ENCODE measurements around the gene PHIP.

DNA sequence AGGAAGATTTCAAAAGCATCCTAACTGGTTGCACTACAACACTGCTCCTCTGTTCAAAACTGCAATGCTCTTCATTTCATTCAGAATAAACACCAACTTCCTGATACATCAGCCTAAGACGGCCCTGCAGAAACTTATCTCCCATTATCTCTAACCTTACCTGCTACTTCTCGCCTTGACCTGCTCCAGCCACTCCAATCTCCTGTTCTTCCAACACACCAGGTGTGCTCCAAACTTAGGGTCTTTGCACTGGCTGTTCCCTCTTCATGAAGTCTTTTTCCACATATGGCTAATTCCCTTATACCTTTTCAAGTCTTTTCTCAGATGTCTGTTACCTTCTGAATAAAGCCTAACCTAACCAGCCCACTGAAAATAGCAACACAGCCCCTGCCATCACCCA, 32.1 kb downstream of the PHIP start:
- TF ChIP-seq, protein P1, sequence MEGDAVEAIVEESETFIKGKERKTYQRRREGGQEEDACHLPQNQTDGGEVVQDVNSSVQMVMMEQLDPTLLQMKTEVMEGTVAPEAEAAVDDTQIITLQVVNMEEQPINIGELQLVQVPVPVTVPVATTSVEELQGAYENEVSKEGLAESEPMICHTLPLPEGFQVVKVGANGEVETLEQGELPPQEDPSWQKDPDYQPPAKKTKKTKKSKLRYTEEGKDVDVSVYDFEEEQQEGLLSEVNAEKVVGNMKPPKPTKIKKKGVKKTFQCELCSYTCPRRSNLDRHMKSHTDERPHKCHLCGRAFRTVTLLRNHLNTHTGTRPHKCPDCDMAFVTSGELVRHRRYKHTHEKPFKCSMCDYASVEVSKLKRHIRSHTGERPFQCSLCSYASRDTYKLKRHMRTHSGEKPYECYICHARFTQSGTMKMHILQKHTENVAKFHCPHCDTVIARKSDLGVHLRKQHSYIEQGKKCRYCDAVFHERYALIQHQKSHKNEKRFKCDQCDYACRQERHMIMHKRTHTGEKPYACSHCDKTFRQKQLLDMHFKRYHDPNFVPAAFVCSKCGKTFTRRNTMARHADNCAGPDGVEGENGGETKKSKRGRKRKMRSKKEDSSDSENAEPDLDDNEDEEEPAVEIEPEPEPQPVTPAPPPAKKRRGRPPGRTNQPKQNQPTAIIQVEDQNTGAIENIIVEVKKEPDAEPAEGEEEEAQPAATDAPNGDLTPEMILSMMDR (IDR thresholded peaks at IDR 0.05; ENCODE audit: extremely low read depth in 1 of 2, insufficient read depth in 1 of 2, low read depth in 1 of 2, low read length in 2 of 2) = no peak
- TF ChIP-seq POLR2AphosphoS5 (IDR thresholded peaks at IDR 0.05; ENCODE audit: insufficient read depth, low read depth, low read length) (no peak), POLR2A (IDR thresholded peaks at IDR 0.05; ENCODE audit: low read depth, low read length) (no peak), EZH2 (IDR thresholded peaks at IDR 0.05; ENCODE audit: borderline replicate concordance, low read depth, low read length, severe bottlenecking) (no peak), GATA2 (IDR thresholded peaks at IDR 0.05; ENCODE audit: insufficient read depth, insufficient read length, low read depth, low read length) (no peak), FOS (IDR thresholded peaks at IDR 0.05; ENCODE audit: borderline replicate concordance, insufficient read depth, low read length) (no peak)
- TF ChIP-seq, protein P2, sequence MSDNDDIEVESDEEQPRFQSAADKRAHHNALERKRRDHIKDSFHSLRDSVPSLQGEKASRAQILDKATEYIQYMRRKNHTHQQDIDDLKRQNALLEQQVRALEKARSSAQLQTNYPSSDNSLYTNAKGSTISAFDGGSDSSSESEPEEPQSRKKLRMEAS (IDR thresholded peaks at IDR 0.05; ENCODE audit: insufficient read depth, insufficient read length) = no peak

Data from endothelial cell of umbilical vein (primary cell).